ENCODE data around the gene CD248. TPM values are rescaled to one million over a fixed set of nuclear protein-coding genes. Genes with fewer than 3 reads are reported as not detected.
"Not testable (repeated sequence)": the region's sequence is repeated elsewhere in the genome, so short reads cannot be mapped to it uniquely, and the experiment has no call there.

CD248 gene
- total RNA-seq, 4 donors from 2014 or later, result 29.9 to 69.7 (median 47.3) TPM

DNA sequence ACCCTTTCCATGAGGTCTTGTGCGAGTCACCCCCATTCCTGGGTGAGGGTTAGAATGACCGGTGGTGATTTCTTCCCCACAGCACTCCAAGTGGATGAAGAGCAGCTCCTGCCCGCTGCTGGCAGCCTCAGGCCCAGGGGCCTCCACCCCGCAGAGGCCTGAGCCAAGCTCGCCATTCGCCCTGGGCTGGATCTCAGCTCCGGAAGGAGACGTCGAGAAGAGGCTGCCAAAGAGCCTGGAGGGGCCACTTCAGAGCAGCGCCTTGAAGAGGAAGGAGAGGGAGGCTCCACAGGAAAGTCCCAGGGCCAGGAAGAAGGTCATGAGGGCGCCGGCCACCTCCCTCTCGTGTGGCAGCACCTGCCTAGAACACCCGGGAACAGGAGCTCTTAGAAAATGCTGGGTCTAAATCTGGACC is 46.4 kb upstream of the CD248 start:
- Histone ChIP-seq H3K4me3 (no peak overlapping the region), H3K27me3 (no peaks in the 10 kb centered on the region), H3K27ac (no peak overlapping the region), H3K9me3 (no peaks in the 10 kb centered on the region), H3K4me1 (no peaks in the 10 kb centered on the region), H3K36me3 (peaks cover 0 to 13% (median 0%) of the 10 kb centered on the region in 3 donors)
- whole genome bisulfite sequencing, 2 donors, result 88 to 92% methylated on average over 14 of the region's 14 CpGs
- no peak for DNase-seq (ENCODE audit: low spot score in 2 of 2)
- TF ChIP-seq EP300 (IDR thresholded peaks at IDR 0.05), result no peak
- TF ChIP-seq POLR2A (IDR thresholded peaks at IDR 0.05), result no peak
- TF ChIP-seq CTCF (IDR thresholded peaks at IDR 0.05), result no peak

- no peak for DNase-seq (ENCODE audit: low spot score in 2 of 2)
- Histone ChIP-seq H3K27ac (no peak overlapping the region), H3K4me1 (no peaks in the 10 kb centered on the region), H3K4me3 (no peak overlapping the region), H3K27me3 (no peaks in the 10 kb centered on the region), H3K9me3 (no peaks in the 10 kb centered on the region), H3K36me3 (peaks cover 0 to 13% (median 0%) of the 10 kb centered on the region in 3 donors)
- TF ChIP-seq EP300 (IDR thresholded peaks at IDR 0.05) (no peak), POLR2A (IDR thresholded peaks at IDR 0.05) (no peak), CTCF (IDR thresholded peaks at IDR 0.05) (no peak)
- WGBS, 2 donors, result 77 to 83% methylated on average over 9 of the region's 9 CpGs
Observed at GRCh38 chr11:66362481-66363147, 45.8 kb upstream of the CD248 start.

DNA sequence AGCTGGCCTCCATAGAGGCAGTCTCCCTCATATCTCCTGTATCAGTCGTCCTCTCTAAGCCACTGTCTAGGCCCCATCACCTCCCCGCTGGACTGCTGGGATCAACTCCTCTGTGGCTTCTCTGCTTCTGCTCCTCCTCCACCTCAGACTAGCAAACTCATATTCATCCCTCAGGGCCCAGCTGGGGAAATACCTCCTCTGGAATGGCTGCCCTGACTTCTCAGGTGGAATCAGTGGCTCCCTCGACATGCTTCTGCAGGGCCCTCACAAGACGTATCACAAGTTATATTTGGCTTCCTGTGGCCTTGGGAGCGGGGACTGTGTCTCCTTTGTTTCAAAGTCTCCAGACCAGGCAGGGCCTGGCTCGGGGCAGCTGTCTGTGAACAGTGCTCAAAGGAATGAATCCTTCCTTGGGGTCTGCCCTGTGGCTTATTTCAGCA is 44.7 kb upstream of the CD248 start:
- Histone ChIP-seq H3K9me3 (no peaks in the 10 kb centered on the region), H3K36me3 (peaks cover 0 to 13% (median 0%) of the 10 kb centered on the region in 3 donors), H3K4me1 (no peaks in the 10 kb centered on the region), H3K27me3 (no peaks in the 10 kb centered on the region), H3K4me3 (no peak overlapping the region), H3K27ac (no peak overlapping the region)
- no peak for TF ChIP-seq POLR2A (IDR thresholded peaks at IDR 0.05)
- TF ChIP-seq CTCF (IDR thresholded peaks at IDR 0.05), result no peak
- no peak for TF ChIP-seq EP300 (IDR thresholded peaks at IDR 0.05)
- WGBS, 2 donors, result 59 to 75% methylated on average over 6 of the region's 6 CpGs
- no peak for DNase-seq (ENCODE audit: low spot score in 2 of 2)

GRCh38 chr11:66360406-66361073 is 43.7 kb upstream of the CD248 start:
- TF ChIP-seq POLR2A (IDR thresholded peaks at IDR 0.05) (no peak), CTCF (IDR thresholded peaks at IDR 0.05) (no peak), EP300 (IDR thresholded peaks at IDR 0.05) (no peak)
- DNase-seq (ENCODE audit: low spot score in 2 of 2), result no peak
- 88 to 95% methylated on average over 14 to 15 of the region's 15 CpGs for WGBS, 2 donors

GRCh38 chr11:66359662-66360087 is 42.8 kb upstream of the CD248 start:
- 56 to 58% methylated on average over 3 of the region's 3 CpGs for WGBS, 2 donors
- DNase-seq (ENCODE audit: low spot score in 2 of 2), result no peak

More at GRCh38 chr11:66360406-66361073, 43.7 kb upstream of the CD248 start:
- Histone ChIP-seq H3K4me1 (no peaks in the 10 kb centered on the region), H3K36me3 (peaks cover 0 to 13% (median 0%) of the 10 kb centered on the region in 3 donors), H3K9me3 (no peaks in the 10 kb centered on the region), H3K27ac (no peak overlapping the region), H3K27me3 (no peaks in the 10 kb centered on the region), H3K4me3 (no peak overlapping the region)

DNA sequence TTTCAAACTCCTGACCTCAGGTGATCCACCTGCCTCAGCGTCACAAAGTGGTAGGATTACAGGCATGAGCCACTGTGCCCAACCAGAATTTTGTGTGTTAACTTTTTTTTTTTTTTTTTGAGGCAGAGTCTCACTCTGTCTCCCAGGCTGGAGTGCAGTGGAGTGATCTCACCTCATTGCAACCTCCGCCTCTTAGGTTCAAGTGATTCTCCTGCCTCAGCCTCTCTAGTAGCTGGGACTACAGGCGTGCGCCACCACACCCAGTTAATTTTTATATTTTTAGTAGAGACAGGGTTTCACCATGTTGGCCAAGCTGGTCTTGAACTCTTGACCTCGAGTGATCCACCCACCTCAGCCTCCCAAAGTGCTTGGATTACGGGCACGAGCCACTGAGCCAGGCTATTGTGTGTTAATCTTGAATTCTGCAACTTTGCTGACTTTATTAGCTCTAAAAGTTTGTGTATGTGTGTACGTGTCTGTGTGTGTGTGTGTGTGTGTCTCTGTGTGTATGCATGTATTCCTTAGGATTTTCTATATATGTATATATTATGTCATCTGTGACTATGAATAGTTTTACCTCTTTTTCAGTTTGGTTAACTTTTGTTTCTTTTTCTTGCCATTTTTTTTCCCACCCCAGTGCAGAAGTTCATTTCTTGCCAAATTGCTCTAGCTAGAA is 33.9 kb upstream of the CD248 start:
- peaks cover 3 to 26% (median 13%) of the 10 kb centered on the region in 4 donors for H3K4me1 ChIP-seq
- not testable (repeated sequence) for H3K4me3 ChIP-seq; H3K9me3 ChIP-seq; H3K27ac ChIP-seq; DNase-seq (ENCODE audit: low spot score in 2 of 2); H3K27me3 ChIP-seq; H3K36me3 ChIP-seq
- 84 to 86% methylated on average over 8 of the region's 8 CpGs for WGBS, 2 donors

More at GRCh38 chr11:66359662-66360087, 42.8 kb upstream of the CD248 start:
- H3K9me3 ChIP-seq, result no peaks in the 10 kb centered on the region
- no peaks in the 10 kb centered on the region for H3K27me3 ChIP-seq
- no peak overlapping the region for H3K27ac ChIP-seq
- TF ChIP-seq POLR2A (IDR thresholded peaks at IDR 0.05) (no peak), CTCF (IDR thresholded peaks at IDR 0.05) (no peak), EP300 (IDR thresholded peaks at IDR 0.05) (no peak)
- H3K4me1 ChIP-seq, result no peaks in the 10 kb centered on the region
- H3K4me3 ChIP-seq, result no peak overlapping the region
- H3K36me3 ChIP-seq, result peaks cover 0 to 13% (median 0%) of the 10 kb centered on the region in 3 donors
